Posterior vena cava (tissue), 2 donors: ENCODE measurements around the gene AK2. TPM values are rescaled to one million over a fixed set of nuclear protein-coding genes. Genes with fewer than 3 reads are reported as not detected.
"Not testable (repeated sequence)": the region's sequence is repeated elsewhere in the genome, so short reads cannot be mapped to it uniquely, and the experiment has no call there.

ENCODE experiments used
- DNase-seq: peaks from one replicate; pipeline ENCODE4 v3.0.0-alpha.2; 2020; ENCODE audit warnings: low spot score
- intact Hi-C, 2 donors: fragments of 100-400 bp; cut with DNase I; formaldehyde crosslinking; loops; one replicate each; pipeline versions ENCODE4 v1.14.1 to v1.14.2; 2022 to 2023
- total RNA-seq, 2 donors: library from RNA; stranded (reverse); fragmentation: NEBNext Ultra II Directional; extraction: Animal tissue kit (Norgen Biotek cat#: 25700); gene quantifications; one replicate each; pipeline ENCODE4 v1.2.1, GENCODE V29; 2021
- donor health status: DM: yes; HTN: yes; CAD: no.
- donor health status: DM: yes; HTN: yes; CAD: no.

AK2 gene
- total RNA-seq, 2 donors from 2014 or later = 82.4 to 83.9 TPM

GRCh38 chr1:33030575-33030974, 6.1 kb downstream of the AK2 start:
- intact Hi-C loops = no loop called here
- no peak for DNase-seq

- DNase-seq = no peak
- intact Hi-C loops = no loop called here
Measured at GRCh38 chr1:33029921-33030320, 6.8 kb downstream of the AK2 start.

GRCh38 chr1:33029209-33029608, 7.5 kb downstream of the AK2 start:
- intact Hi-C loops = no loop called here
- no peak for DNase-seq

DNA sequence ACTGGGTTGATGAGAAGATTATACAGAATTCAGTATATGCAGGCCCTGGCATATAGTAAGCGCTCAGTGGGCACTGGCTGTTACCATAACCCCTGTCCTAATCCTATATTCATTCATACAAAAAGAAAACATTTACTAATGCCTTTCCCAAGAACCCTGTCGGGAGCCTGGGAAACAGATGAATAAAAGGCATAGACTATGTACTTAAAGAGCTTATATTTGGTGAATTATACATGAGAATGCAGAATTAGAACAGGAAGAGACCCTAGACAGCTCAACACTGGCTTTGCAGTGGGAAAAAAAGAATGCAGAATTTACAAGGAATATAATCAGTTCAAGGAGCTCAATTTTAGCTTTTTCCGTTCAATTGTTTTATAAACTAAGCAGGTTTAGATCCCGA, 10.9 kb downstream of the AK2 start:
- intact Hi-C loops = no loop called here

GRCh38 chr1:33025180-33025569, 11.5 kb downstream of the AK2 start:
- intact Hi-C loops = no loop called here
- no peak for DNase-seq

More for the DNA sequence above, 10.9 kb downstream of the AK2 start:
- no peak for DNase-seq

DNA sequence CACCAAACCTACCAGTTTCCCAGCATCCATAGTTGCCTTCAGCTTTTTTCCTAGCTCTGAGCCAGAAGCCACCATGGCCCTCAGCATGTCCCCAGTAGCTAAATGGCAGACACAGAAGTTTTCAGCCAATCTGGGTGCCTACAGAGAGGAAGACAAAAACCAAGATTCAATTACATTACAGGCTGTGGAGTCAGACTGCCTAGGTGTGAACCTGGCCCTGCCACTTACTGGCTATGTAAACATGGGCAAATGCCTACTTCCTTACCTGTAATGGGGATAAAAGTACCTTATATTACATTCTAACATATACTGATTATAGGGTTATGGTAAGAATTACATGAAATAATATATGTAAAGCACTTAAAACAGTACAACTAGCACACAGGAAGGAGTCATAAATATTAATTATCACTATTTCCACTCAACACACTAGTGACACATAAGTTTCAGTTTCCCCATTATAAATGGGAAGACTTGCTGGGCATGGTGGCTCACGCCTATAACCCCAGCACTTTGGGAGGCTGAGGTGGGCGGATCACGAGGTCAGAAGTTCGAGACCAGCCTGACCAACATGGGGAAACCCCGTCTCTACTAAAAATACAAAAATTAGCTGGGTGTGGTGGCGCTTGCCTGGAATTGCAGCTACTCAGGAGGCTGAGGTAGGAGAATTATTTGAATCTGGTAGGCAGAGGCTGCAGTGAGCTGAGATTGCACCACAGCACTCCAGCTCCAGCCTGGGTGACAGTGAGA, 12.1 kb downstream of the AK2 start:
- intact Hi-C loops, DNase-seq: not testable (repeated sequence)

DNA sequence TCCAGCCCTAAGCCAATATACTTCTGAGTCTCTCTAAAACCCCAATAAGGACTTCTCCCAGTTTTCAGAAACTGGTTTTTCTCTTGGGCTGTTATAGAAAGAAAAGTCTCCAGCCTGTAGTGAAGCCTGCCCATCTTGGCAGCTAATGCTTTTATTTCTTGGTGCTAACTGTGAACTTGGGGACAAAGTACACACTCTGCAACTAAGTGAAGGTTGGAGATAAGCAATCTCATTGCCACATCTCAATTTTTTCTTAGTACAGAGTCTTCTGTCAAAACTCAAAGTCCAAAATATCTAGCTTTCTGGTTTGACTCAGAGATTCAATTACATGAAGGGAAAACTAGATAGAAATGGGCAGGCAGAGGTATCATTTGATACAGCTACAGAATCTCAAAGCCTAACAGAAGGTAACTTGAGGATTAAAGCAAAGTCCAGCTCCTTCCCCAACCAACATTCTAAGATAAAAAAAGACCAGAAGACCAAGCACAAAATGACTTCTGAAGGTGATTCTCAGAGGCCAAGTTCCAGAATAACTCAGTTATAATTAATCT, 14.0 kb downstream of the AK2 start:
- DNase-seq = no peak
- intact Hi-C loops = no loop called here

- intact Hi-C loops = no loop called here
- no peak for DNase-seq
Measured at GRCh38 chr1:33021567-33022431, 14.9 kb downstream of the AK2 start.

DNA sequence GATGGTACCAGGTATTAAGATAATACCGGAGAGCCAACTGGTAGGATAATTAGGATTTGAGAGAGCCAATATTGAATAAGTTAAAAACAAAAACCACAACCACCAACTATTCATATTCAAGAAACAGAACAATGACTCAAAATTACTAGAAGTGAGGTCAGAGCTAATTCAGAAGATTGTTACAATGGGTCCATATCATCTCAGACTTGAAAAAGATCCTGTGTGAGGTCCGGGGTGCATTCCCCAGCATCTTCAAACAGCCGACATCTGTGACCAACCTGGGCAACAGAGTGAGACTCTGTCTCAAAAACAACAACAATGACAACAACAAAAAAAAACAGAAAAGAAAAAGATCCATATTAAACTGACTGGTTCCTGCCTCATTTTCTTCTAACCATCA, 18.6 kb downstream of the AK2 start:
- no peak for DNase-seq
- intact Hi-C loops = no loop called here

- no peak for DNase-seq
- intact Hi-C loops = no loop called here
Measured at GRCh38 chr1:33017175-33017574, 19.5 kb downstream of the AK2 start.

- intact Hi-C loops = no loop called here
- DNase-seq = no peak
Measured at GRCh38 chr1:33015216-33015615, 21.5 kb downstream of the AK2 start.

DNA sequence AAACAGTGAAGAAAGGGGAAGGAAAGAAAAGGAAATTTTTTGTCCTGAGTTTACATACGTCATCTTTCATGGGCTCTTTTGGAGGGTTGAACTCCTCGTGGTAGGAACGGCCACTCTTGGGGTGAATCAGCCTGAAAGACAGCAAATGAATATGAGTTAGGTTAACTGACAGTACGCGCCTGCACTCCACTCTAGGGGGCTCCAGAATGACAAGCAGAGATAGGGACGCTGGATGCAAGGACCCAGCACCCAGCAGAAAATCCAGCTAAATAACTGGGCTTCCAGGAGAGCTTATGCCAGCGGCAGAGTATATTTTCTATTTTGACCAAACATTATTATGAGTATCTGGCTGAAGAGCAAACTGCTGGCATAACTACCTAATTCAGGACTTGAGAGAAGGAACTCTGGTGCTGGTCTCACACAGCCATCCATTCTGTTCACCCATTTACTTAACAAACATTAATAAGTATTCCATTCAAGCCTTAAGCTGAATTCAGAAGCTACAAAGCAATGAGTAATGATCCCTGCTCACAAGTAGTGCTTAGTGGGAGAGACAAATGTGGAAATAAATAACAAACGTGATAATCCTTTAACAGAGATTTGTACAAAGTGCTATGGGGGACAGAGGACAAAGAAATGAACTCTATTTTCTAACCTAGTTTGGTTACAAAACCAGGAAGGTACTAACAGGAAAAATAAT, 22.1 kb downstream of the AK2 start:
- intact Hi-C loops = no loop called here
- no peak for DNase-seq

DNA sequence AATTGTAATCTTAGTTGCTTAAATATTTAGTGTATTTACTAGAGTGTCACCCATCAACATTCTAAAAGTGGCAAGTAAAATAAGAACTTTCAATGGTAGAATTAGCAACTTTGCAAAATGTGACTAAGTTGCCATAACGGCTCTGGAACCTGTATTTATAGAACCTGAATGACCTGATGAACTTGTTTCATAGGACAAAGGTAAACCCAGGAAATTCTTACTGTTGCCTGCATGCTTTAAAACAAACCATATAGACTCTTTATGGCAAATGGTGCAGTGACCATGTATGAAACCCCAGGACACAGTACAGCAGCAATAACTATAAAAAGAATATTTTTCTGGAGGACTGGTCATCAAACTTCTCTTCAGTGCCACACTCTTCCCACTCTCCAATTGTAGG, 22.9 kb downstream of the AK2 start:
- DNase-seq = no peak
- intact Hi-C loops = no loop called here

DNA sequence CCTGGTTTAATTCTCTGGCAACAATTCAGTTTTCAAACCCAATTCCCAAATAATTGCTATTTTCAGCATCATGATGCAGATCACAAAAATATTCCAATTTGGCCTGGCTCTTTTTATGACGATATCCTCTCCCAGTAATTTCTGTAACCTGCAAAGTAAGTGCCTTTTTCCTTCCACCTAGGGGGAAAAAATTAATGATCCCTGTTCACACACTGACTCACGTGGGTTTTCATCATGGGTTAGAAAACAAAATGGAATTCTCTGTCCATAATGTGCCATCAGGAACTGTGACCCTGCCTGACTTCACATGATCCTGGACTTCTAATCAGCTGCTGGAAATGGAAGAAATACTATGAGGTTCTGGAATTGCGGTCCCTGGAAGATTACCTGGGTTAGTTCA, 24.5 kb downstream of the AK2 start:
- intact Hi-C loops = no loop called here
- DNase-seq = no peak

DNA sequence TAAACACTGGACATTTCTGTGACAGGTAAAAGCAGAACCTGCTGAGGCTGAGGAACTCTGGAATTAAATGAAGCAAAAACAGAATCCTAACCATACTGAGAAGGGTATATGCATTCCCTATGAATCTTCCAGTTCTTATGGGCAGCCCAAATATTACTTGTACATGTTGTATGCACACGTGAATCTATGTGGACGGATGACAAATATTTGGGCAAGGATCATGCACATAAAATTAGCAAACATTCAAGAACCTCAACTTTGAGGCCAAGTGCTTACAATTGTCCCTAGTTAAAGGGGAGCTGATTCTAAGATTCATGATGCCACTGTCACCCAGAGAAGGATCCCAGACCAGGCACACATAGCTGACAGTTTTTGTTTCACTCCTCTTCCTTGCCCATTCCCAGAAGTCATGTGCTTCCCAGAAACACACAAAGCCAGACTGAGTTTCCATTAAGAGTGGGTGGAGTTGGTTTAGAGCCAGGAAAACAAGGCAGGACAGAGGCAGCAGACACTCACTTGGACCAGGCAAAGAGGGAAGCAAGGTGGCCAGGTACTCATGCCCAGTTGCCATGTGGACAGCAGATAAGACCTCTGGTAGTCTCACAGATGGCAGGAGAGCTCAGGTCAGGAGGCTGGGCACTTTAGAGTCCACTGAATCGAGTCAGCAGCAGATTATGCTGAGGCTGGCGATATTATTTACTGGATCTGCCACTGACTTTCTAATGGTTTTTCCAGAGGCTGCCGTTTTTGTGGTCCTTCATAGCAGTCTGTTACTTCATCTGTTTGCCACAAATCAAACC, 25.6 kb downstream of the AK2 start:
- intact Hi-C loops = no loop called here
- peak; percentile 72 for DNase-seq

GRCh38 chr1:33009561-33009960, 27.1 kb downstream of the AK2 start:
- intact Hi-C loops = loop anchor here (5.0 kb wide), 1 partner anchor 77 kb away; no protein-coding TSS in a partner anchor
- DNase-seq = peak; percentile 6

GRCh38 chr1:33008051-33008914, 28.4 kb downstream of the AK2 start:
- intact Hi-C loops = loop anchor here (5.0 kb wide), 1 partner anchor 76 kb away; no protein-coding TSS in a partner anchor

More at GRCh38 chr1:33008051-33008914, 28.4 kb downstream of the AK2 start:
- peak; percentile 23 for DNase-seq
